GM12891 (cell line): ENCODE results near the gene ESAM.

Source experiments
- POLR2AphosphoS5 ChIP-seq: IDR thresholded peaks from 2 replicates; pipeline ENCODE4 v1.6.1; 2011; ENCODE audit warnings: low read depth, low read length, control low read depth
- SPI1 ChIP-seq: IDR thresholded peaks from 2 replicates; pipeline ENCODE4 v1.6.1; 2011; ENCODE audit warnings: low read depth, low read length, control low read depth

DNA sequence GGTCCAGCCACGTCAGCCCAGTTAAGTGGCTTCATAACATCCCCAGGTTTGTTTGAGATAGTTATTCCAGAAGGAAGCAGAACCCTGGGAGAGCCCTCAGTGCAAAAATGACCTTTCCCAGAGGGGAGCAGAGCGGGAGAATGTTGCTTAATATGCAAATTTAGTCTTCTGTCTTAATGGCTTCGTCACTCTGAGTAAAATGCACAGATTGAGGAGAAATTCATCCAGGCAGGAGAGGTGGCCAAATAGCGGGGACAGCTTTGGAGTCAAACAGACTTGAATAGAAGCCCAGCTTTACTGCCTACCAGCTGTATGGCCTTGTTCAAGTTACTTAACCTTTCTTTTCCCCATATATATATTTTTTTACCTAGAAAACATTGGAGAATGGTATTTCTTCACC, 34.6 kb downstream of the ESAM start:
- TF ChIP-seq SPI1 (no peak), POLR2AphosphoS5 (no peak)
